SJSA1 (cell line): ENCODE data around the gene ZNRF3. TPM values are rescaled to one million over a fixed set of nuclear protein-coding genes. Genes with fewer than 3 reads are reported as not detected.
A peak's percentile ranks its signal among the peaks of the same experiment; 100 is the strongest.

Experiments used
- DNase-seq, 2 experiments: peaks; one replicate each; pipeline ENCODE4 v3.0.0-alpha.2; 2015 to 2020; ENCODE audit warnings: low spot score in 2 of 2, low read depth in 1 of 2
- H3K27ac ChIP-seq: fragments of 250-450 bp; sonication (Bioruptor Pico); 2 replicates; pipeline ENCODE4 v1.5.1; 2020; ENCODE audit warnings: mild to moderate bottlenecking, moderate library complexity
- H3K27me3 ChIP-seq: fragments of 250-450 bp; sonication (Bioruptor Pico); replicated peaks from 2 replicates; pipeline ENCODE4 v1.5.1; 2020; ENCODE audit warnings: mild to moderate bottlenecking, moderate library complexity
- H3K36me3 ChIP-seq: fragments of 250-450 bp; sonication (Bioruptor Pico); 2 replicates; pipeline ENCODE4 v1.5.1; 2020; ENCODE audit warnings: mild to moderate bottlenecking
- H3K4me1 ChIP-seq: fragments of 250-450 bp; sonication (Bioruptor Pico); replicated peaks from 2 replicates; pipeline ENCODE4 v1.6.1; 2021; ENCODE audit warnings: mild to moderate bottlenecking
- H3K4me3 ChIP-seq: fragments of 250-450 bp; sonication (Bioruptor Pico); 2 replicates; pipeline ENCODE4 v1.5.1; 2020; ENCODE audit warnings: mild to moderate bottlenecking
- H3K9me3 ChIP-seq: fragments of 250-450 bp; sonication (Bioruptor Pico); replicated peaks from 2 replicates; pipeline ENCODE4 v1.5.1; 2020; ENCODE audit warnings: mild to moderate bottlenecking
- total RNA-seq: library from RNA; depleted of rRNA; stranded (reverse); fragments of >200 nt; shearing (Covaris generic); gene quantifications from 2 replicates; pipeline ENCODE4 v1.2.3, GENCODE V29; 2014

ZNRF3 gene
- total RNA-seq, 1 experiment from 2014 or later = 6.0 TPM

DNA sequence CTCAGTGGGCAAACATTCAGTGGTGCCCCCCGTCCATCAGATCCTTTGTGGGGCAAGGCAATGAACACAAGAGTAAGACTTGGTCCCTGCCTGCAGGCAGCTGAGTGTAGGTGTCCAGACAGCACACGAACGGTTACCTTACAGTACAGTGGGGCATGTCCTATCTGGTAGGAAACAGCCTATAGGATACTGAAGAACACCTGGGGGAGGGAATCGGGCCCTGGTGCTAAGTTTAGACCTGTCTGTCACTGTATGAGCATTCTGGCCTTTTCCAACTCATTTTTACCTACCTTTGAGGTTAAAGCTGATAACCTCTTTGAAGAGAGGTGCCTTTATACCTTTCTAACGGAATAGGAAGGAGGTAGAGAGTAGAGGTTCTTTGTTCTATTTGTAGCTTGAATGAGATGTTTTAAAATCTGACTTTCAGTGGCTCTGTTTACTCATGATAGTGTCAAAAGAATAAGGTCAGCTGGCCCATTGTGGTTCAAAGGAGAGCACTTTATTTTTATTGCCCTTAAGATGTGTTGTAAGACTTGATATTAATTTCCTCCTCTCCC, 8.9 kb downstream of the ZNRF3 start:
- Histone ChIP-seq H3K4me3 (no peak overlapping the region), H3K9me3 (no peaks in the 10 kb centered on the region), H3K36me3 (no peaks in the 10 kb centered on the region), H3K27me3 (no peaks in the 10 kb centered on the region), H3K27ac (no peak overlapping the region), H3K4me1 (peaks cover 6% of the 10 kb centered on the region; the same call in 1 of the 2 replicates)
- DNase-seq = no peak

DNA sequence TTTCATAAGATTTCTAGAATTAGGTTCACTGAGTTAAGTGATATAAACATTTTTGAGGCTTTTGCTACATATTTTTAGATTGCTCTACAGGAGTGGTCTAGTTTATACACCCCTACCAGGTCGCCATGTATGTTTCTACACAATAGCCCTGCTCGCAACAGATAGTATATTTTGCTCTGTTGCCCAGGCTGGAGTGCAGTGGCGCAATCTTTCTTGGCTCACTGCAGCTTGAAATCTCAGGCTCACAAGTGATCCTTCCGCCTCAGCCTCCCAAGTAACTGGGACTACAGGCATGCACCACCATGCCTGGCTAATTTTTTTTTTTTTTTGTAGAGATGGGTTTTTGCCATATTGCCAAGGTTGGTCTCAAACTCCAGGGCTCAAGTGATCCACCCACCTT, 10.4 kb downstream of the ZNRF3 start:
- Histone ChIP-seq H3K36me3 (no peaks in the 10 kb centered on the region), H3K27ac (no peak overlapping the region), H3K4me1 (peaks cover 6% of the 10 kb centered on the region; the same call in 1 of the 2 replicates), H3K27me3 (no peaks in the 10 kb centered on the region), H3K4me3 (no peak overlapping the region), H3K9me3 (no peaks in the 10 kb centered on the region)
- no peak for DNase-seq

DNA sequence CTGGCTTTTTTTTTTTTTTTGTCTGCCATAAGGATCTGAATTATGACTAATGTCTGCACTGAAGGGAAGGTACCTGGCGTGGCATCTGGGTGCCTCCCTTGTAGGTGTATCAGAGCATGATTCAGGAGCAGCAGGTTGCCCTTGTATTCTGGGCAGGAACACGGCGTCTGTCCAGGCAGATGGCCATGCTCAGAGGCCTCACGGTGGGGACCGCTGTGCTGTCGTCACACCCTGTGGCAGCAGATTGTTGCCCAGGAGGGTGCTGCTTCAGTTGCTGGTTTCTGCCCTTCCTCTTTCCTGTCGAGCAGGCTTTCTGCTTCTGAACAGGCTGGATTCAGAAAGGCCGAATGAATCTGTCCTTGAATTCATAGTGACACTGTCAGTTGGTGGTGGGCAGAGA, 11.0 kb downstream of the ZNRF3 start:
- no peak for DNase-seq
- H3K4me3 ChIP-seq = no peak overlapping the region
- no peak overlapping the region for H3K27ac ChIP-seq
- no peaks in the 10 kb centered on the region for H3K9me3 ChIP-seq
- H3K36me3 ChIP-seq = no peaks in the 10 kb centered on the region
- H3K4me1 ChIP-seq = peaks cover 10% of the 10 kb centered on the region
- no peaks in the 10 kb centered on the region for H3K27me3 ChIP-seq

DNA sequence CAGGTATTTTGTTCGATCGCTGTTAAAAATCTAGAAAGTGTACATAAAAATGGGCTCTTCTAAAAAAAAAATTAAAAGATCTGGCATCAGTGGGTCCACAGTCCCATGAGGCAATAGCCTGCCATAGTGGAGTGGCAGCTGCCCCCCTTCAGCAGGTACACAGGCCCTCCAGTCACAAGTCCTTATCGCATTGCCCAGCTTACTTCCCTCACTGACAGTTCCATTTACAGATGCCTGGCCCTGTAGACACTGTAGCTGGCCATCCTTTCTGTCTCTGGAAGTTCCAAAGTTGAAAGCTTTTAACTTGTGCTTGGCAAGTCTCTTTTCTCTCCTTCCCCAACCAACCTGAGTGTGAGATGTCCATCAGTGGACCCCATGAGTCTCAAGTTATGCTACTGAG, 11.4 kb downstream of the ZNRF3 start:
- Histone ChIP-seq H3K27me3 (no peaks in the 10 kb centered on the region), H3K9me3 (no peaks in the 10 kb centered on the region), H3K4me1 (peaks cover 13% of the 10 kb centered on the region), H3K36me3 (no peaks in the 10 kb centered on the region), H3K27ac (no peak overlapping the region), H3K4me3 (no peak overlapping the region)
- DNase-seq = no peak

DNA sequence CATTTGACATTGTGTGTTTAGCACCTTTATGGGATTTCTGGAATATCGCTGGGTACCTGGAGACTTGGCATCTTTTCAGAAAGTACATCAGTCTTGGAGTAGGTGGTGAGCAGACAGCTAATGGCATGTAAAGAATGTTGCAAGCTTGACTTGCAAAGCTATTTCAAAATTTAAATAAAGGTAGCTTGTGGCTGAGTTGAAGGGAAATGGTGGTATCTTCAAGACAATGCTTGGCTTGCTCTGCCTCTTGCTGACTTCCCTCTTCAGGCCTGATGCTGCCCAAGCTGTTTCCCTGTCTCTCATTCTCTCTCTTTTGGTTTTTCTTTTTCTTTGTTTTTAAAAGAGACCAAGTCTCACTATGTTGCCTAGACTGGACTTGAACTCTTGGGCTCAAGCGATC, 13.2 kb downstream of the ZNRF3 start:
- no peak overlapping the region for H3K4me3 ChIP-seq
- peaks cover 15% of the 10 kb centered on the region for H3K4me1 ChIP-seq
- no peak for DNase-seq
- no peaks in the 10 kb centered on the region for H3K36me3 ChIP-seq
- H3K27ac ChIP-seq = no peak overlapping the region
- no peaks in the 10 kb centered on the region for H3K9me3 ChIP-seq
- H3K27me3 ChIP-seq = no peaks in the 10 kb centered on the region

DNA sequence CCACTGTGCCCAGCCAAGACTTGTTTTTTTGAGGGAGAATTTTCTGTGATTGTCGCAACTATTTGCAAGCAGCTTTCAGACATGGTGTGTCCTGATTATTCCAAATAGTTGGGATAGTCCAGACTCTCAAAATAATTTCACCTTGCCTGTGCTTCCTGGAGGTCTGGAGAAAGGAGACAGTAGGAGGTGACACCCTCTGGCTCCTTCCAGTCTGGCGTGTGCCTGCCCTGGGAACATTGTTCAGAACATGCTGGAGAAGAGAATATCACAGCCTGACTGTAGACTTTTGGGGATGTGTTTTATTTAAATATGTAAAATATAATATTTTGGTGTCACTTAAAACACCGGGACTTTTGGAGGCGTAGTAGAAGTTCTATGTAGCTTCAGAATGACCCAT, 14.9 kb downstream of the ZNRF3 start:
- no peaks in the 10 kb centered on the region for H3K27me3 ChIP-seq
- DNase-seq = no peak

DNA sequence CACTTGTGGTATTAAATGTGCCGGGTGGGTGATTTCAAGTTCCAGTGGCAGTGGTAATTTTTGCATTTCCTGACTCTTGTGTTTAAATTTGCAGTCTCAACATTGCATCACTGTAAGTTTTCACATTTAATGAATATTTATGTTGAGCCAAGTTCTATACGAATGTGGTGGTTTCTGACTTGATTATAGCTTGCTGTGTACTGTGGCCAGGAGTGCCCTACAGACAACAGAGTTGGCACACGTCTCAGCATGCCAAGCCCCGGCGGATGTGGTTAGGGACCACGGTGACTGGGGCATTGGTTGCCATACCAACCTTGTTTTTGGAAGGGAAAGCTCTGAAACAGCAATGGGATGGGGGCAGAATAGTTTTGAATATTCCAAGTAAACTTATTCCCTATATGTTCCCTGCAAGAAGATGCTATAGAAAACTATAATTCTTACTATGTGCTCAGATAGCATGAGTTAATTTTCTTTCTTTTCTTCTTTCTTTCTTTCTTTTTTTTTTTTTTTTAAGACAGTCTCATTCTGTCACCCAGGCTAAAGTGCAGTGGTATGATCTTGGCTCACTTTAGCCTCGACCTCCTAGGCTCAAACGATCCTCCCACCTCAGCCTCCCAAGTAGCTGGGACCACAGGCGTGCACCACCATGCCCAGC, 16.0 kb downstream of the ZNRF3 start:
- H3K9me3 ChIP-seq = no peaks in the 10 kb centered on the region
- no peak overlapping the region for H3K27ac ChIP-seq
- no peaks in the 10 kb centered on the region for H3K36me3 ChIP-seq
- DNase-seq = peak in 1 of 2 experiments; percentile 49
- peaks cover 23% of the 10 kb centered on the region for H3K4me1 ChIP-seq
- H3K4me3 ChIP-seq = no peak overlapping the region
- H3K27me3 ChIP-seq = no peaks in the 10 kb centered on the region

More for the DNA sequence above, 14.9 kb downstream of the ZNRF3 start:
- Histone ChIP-seq H3K4me3 (no peak overlapping the region), H3K27ac (no peak overlapping the region), H3K9me3 (no peaks in the 10 kb centered on the region), H3K4me1 (peaks cover 15% of the 10 kb centered on the region), H3K36me3 (no peaks in the 10 kb centered on the region)

DNA sequence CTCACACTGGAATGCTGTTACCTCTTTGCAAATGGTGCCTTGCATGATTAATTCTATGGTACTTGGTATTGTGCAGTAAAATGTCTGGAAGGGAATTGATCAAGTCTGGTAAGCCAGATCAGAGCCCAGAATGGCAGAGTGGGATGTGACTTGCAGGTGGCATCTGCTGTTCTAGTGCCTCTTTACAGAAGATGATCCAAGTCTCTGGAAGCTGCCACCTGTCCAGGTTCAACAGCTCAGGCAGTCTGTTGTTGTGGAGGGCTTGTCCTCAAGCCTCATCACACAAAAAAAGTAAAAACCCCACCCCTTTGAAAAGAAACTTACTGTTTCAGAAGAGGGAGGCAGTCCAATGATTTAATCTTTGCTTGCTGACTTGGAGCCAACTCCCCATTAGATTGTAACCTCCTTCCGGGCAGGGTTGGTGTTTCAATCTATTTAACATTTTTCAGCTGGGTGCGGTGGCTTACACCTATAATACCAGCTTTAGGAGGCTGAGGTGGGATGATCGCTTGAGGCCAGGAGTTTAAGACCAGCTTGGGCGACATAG, 17.1 kb downstream of the ZNRF3 start:
- DNase-seq = no peak
- Histone ChIP-seq H3K27me3 (no peaks in the 10 kb centered on the region), H3K36me3 (no peaks in the 10 kb centered on the region), H3K9me3 (no peaks in the 10 kb centered on the region), H3K27ac (no peak overlapping the region), H3K4me3 (no peak overlapping the region), H3K4me1 (peaks cover 32% of the 10 kb centered on the region)

DNA sequence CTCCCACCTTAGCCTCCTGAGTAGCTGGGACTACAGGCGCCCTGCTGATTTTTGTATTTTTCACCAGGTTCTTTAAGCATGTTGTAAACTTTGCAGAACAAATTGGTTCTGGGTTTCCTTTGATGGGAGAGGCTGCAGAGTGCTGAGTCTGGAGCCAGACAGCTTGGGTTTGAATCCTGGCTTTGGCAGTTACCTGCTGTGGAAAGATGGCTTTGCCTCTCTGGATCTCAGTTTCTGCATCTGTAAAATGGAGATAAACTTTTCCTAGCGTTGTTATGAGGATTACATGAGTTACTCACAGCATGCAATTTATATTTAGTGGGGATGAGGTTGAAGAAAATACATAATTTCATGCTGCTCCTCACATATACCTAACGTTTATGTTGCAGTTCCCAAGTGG, 19.1 kb downstream of the ZNRF3 start:
- Histone ChIP-seq H3K4me3 (no peak overlapping the region), H3K4me1 (peaks cover 26% of the 10 kb centered on the region), H3K27me3 (no peaks in the 10 kb centered on the region), H3K27ac (no peak overlapping the region), H3K9me3 (no peaks in the 10 kb centered on the region), H3K36me3 (no peaks in the 10 kb centered on the region)
- no peak for DNase-seq

DNA sequence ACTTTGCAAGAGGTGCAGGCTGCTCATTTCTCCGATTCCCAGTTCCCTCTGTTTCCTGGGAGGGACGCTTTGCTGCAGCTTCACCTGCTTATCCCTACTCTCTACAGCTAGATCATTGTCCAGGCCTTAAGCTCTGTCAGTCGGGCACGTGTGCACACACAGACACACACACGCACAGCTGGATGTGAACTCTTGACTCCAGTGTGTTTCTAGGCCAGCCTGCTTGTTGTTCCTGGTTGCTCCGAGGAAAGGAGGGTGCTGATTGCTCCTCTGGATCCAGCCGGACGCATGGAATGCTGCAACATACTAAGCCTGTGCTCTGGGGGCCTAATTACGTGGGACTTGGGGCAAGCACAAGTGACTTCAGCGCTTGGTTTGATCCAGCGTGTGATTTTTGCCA, 19.7 kb downstream of the ZNRF3 start:
- Histone ChIP-seq H3K36me3 (no peaks in the 10 kb centered on the region), H3K9me3 (no peaks in the 10 kb centered on the region), H3K27ac (no peak overlapping the region), H3K27me3 (no peaks in the 10 kb centered on the region), H3K4me3 (no peak overlapping the region), H3K4me1 (peaks cover 26% of the 10 kb centered on the region)
- no peak for DNase-seq

DNA sequence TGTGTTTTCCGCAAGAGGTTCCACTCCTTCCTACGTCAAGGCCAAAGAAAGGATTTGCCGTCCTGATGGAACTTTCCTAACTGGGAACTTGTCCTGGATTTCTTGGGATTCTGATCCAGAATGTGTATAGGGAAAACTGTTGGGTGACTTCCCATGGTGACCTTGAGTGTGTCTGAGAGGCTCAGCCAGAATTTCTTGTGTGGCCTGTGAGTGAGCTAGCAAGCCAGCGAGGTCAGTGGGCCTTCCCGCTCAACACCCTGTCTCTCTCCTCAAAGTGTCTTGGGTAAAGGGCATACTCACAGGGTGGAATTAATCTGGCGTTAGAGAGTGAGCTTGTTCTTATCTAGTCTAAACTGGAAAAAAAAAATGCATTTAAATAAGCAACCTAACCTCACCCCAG, 20.4 kb downstream of the ZNRF3 start:
- Histone ChIP-seq H3K4me1 (peaks cover 26% of the 10 kb centered on the region), H3K4me3 (no peak overlapping the region), H3K9me3 (no peaks in the 10 kb centered on the region), H3K27me3 (no peaks in the 10 kb centered on the region), H3K36me3 (no peaks in the 10 kb centered on the region), H3K27ac (no peak overlapping the region)
- no peak for DNase-seq

DNA sequence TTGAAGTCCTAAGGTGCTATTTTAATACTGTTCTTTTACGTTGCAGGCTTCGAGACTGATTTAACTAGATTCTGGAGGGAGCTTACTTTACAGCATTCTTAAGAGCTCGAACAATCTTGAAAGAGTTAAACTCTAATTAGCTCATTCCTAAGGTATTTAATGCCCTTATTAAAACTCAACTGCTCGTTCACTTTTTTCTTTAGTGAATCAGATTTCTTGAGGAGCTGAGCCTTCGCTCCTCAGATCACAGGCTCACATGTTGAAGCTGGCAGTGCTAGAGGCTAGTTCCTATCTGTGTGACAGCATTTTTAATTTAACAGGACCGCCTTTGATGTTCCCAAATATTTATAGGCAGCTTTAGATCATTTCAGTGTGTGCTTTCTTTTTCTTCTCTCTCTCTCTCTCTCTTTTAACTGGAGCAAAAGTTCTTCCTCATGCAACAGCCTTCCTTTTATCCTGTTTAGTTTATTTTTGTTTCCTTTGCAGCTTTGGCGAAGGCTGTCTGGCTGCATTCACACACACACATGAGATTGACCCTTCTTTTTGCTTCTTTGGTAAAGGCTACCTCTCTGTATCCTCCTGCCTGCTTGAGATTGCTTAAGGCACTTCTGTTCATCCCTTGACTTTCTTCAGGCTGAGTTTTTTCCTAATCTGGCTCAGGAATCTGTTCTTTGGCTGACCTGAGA, 21.0 kb downstream of the ZNRF3 start:
- peak in 1 of 2 experiments; percentile 51 for DNase-seq
- peaks cover 22% of the 10 kb centered on the region for H3K4me1 ChIP-seq
- no peaks in the 10 kb centered on the region for H3K9me3 ChIP-seq
- peak overlapping the region; percentile 13; the same call in 1 of the 2 replicates for H3K27ac ChIP-seq
- H3K27me3 ChIP-seq = no peaks in the 10 kb centered on the region
- H3K36me3 ChIP-seq = no peaks in the 10 kb centered on the region
- H3K4me3 ChIP-seq = no peak overlapping the region

DNA sequence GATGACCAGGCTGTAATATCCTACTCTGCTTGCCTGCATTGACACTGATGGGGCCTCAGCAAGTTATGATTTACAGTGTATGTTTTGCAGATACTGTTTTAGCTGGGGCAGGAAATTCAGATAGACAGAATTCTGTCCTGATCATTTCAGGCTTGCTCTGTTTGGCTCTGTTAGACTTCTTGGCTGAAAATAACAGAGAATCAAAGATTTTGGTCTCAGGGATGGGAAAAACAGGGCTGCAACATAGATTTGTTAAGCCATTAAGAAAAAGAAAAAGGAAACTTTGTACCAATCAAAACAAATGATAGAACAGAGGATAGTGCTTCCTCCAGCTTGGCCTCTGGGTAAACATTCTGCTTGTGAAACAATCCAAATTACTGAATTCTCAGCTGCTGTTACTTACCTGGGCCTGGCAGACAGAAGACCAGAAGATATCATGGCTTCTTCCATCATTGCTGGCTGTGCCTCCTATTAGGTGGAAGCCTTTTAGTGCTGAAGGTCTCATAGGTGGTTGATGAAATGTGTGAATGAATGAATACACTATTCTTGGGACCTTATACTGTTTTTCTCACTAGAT, 22.0 kb downstream of the ZNRF3 start:
- H3K27me3 ChIP-seq = no peaks in the 10 kb centered on the region

DNA sequence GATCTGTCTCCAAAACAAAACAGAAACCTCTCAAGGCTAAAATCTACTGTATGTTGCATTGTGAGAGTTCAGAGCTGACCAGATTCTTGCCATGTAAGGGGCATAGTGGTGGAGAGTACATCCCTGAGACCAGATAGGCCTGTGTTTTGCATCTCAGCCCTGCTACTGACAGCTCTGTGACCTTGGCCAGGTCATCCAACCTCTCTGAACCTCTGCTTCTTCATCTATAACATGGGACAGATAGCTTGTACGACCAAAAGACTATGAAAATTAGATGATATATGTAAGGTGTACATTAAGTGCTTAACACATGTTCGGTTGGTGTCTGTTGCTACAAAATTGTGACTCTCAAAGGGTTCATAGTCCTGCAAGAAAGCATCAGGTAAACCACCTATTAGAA, 22.9 kb downstream of the ZNRF3 start:
- no peak overlapping the region for H3K4me3 ChIP-seq
- H3K27me3 ChIP-seq = no peaks in the 10 kb centered on the region
- no peaks in the 10 kb centered on the region for H3K9me3 ChIP-seq
- H3K4me1 ChIP-seq = peaks cover 21% of the 10 kb centered on the region
- no peaks in the 10 kb centered on the region for H3K36me3 ChIP-seq
- DNase-seq = no peak
- H3K27ac ChIP-seq = no peak overlapping the region

More for the DNA sequence above, 22.0 kb downstream of the ZNRF3 start:
- DNase-seq = no peak
- H3K9me3 ChIP-seq = no peaks in the 10 kb centered on the region
- no peak overlapping the region for H3K27ac ChIP-seq
- H3K36me3 ChIP-seq = no peaks in the 10 kb centered on the region
- H3K4me3 ChIP-seq = no peak overlapping the region
- H3K4me1 ChIP-seq = peaks cover 17% of the 10 kb centered on the region
